Measurements from ENCODE around the gene UCN3. TPM values are rescaled to one million over a fixed set of nuclear protein-coding genes. Genes with fewer than 3 reads are reported as not detected.

UCN3 gene, protein sequence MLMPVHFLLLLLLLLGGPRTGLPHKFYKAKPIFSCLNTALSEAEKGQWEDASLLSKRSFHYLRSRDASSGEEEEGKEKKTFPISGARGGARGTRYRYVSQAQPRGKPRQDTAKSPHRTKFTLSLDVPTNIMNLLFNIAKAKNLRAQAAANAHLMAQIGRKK
- total RNA-seq: not detected in 2 replicates

GRCh38 chr10:5364890-5365338 lies at the start of gene UCN3:
UCN3 (plus strand) TSS chr10:5364966; CDS start chr10:5373721, 8,755 bp downstream.

GRCh38 chr10:5404208-5405041 lies 39.7 kb downstream of the UCN3 start, which contains the start of gene TUBAL3:
TUBAL3 (minus strand) TSS chr10:5404828; CDS start chr10:5404792, 36 bp downstream.

DNA sequence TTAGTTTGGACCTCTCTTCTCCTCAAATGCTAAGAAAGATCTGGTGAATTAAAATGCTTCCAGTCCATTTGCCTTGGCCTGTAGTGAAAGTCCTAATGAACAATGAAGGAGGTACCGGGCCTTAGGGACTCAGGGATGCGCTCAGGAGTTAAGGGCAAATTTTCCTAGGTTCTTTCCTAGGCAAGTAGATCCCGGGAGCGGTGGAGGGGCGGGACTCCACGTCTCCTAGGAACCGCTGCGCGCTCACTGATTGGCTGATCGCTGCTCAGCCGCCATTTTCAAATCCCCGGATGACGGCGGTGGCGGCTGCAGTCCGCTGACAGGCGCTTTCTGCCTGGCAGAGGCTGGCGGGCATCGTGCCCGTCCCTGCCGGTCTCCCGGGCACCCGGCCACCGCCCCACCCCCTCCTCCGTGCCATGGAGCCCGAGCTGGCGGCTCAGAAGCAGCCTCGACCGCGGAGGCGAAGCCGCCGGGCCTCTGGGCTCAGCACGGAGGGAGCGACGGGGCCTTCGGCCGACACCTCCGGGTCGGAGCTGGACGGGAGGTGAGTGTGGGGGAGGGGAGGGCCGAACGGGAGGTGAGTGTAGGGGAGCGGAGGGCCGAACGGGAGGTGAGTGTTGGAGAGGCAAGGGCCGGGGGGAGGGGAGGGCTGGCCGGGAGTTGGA lies 47.6 kb downstream of the UCN3 start, which contains the start of gene NET1:
NET1 (plus strand) TSS at position 281 of the 665 bp plus-strand sequence; CDS start at position 417, 136 bp downstream.

Other genes starting within 250 kb of the UCN3 start
- not detected in 2 replicates for gene AKR1C8, start 179.8 kb upstream of the UCN3 start, total RNA-seq
- gene AKR1C4, start 168.1 kb upstream of the UCN3 start, total RNA-seq: not detected in 2 replicates
- gene TUBAL3, start 39.9 kb downstream of the UCN3 start, total RNA-seq: 0.18 and 0.19 TPM in 2 replicates
- gene NET1, start 47.6 kb downstream of the UCN3 start, total RNA-seq: 15.2 and 18.2 TPM in 2 replicates
- not detected in 2 replicates for gene CALML5, start 134.6 kb downstream of the UCN3 start, total RNA-seq
- gene CALML3, start 160.0 kb downstream of the UCN3 start, total RNA-seq: not detected in 2 replicates

Data from endothelial cell of coronary artery (primary cell).